ENCODE data around the gene SPANXD. TPM values are rescaled to one million over a fixed set of nuclear protein-coding genes. Genes with fewer than 3 reads are reported as not detected.

Gene SPANXD, protein sequence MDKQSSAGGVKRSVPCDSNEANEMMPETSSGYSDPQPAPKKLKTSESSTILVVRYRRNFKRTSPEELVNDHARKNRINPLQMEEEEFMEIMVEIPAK
- not detected in 5 replicates for total RNA-seq (2022; extraction: Qiagen RNA extraction)

DNA sequence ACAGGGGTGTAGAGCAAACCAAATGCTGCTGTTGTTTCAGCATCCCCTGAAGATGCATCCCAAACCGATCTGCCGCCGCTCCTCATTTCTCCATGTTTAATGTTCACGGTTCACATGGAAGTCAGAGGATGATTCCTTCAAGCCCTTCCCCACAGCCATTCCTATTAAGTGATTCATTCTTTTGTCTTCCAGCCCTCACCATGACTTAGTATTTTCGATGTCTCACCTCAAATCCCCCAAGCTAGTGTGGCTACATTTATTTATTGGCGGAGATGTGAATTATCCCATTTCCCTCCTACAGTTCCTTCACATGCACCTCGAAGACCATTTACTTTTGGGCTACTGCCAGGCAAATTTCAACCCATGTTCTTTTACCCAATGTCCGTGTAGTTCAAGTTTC lies at the start of gene SPANXD:
Gene SPANXD (minus strand): TSS at position 101 of the 400 bp plus-strand sequence. CDS start 334 bp downstream, outside the sequence.

Other genes starting within 250 kb of the SPANXD start
- gene SPANXA1, start 114.0 kb downstream of the SPANXD start, total RNA-seq (2022; extraction: Qiagen RNA extraction), result 0.17 to 0.24 TPM in 2 of 5 replicates, not detected in the others
- 0.17 to 0.24 TPM in 2 of 5 replicates, not detected in the others for gene SPANXA2, start 109.0 kb downstream of the SPANXD start, total RNA-seq (2022; extraction: Qiagen RNA extraction)
- gene MAGEC3, start 139.6 kb upstream of the SPANXD start, total RNA-seq (2022; extraction: Qiagen RNA extraction), result not detected in 5 replicates
- 0.03 to 0.05 TPM (median 0.03 TPM) in 5 replicates for gene MAGEC1, start 205.2 kb upstream of the SPANXD start, total RNA-seq (2022; extraction: Qiagen RNA extraction)

Measured in A549 treated with AZD2906 at 1 μM for 4 hours (cell line).